K562 (cell line): ENCODE results near the gene DNAJB4. TPM values are rescaled to one million over a fixed set of nuclear protein-coding genes. Genes with fewer than 3 reads are reported as not detected.
A peak's percentile ranks its signal among the peaks of the same experiment; 100 is the strongest.

Source experiments
- ATAC-seq: fragments of 200-7000 bp; cut with Tn5 transposase; 3 replicates; pipeline ENCODE4 v1.9.1; 2020; ENCODE audit warnings: moderate library complexity
- BruUV-seq: library from RNA; stranded (reverse); fragments of 400-500 nt; replicated peaks from 2 replicates; lab custom pipeline; 2021; lab: Mats Ljungman, UMichigan
- CTCF ChIA-PET: fragments of 300-600 bp; formaldehyde crosslinking; extraction: SDS; loops from one replicate; lab custom pipeline; 2021; ENCODE audit warnings: low intra/inter-chr PET ratio; lab: Yijun Ruan, JAX
- POLR2A ChIA-PET: fragments of 300-600, 350-650 bp; sonication (Branson Sonifier 250); formaldehyde crosslinking; extraction: SDS; loops from one replicate; lab custom pipeline; 2021; ENCODE audit warnings: antibody characterized with exemption, inconsistent platforms; lab: Yijun Ruan, JAX
- DNase-seq, 4 experiments: peaks; one replicate each; pipeline versions ENCODE4 v3.0.0 to v3.0.0-alpha.2; 2011 to 2018; ENCODE audit warnings: low spot score in 3 of 4, mixed read lengths in 3 of 4; ENCODE audit errors: extremely low read depth in 1 of 4
- FAIRE-seq: peaks from 2 replicates; lab custom pipeline; 2011; peaks lifted over from hg19 to GRCh38; lab: Jason Lieb, UNC
- H2AFZ ChIP-seq: 2 replicates; pipeline ENCODE4 v1.6.0; 2011; ENCODE audit warnings: low read depth, low read length, control low read depth, inconsistent platforms
- H3K27ac ChIP-seq: fragments of 200-600 bp; 3 replicates; pipeline ENCODE4 v1.8.0; 2011; ENCODE audit warnings: low read depth, mild to moderate bottlenecking, control low read depth, inconsistent platforms, low read length, moderate library complexity, mixed read lengths; ENCODE audit errors: extremely low read depth
- H3K27me3 ChIP-seq, 2 experiments: fragments of 300-600 bp in 1 of 2; 2 replicates in 1 of 2; 3 replicates in 1 of 2; pipeline versions ENCODE4 v1.6.0 to v1.8.0; 2011; ENCODE audit warnings: inconsistent platforms in 2 of 2, low read length in 2 of 2, mild to moderate bottlenecking in 1 of 2, mixed read lengths in 1 of 2, moderate library complexity in 1 of 2; ENCODE audit not compliant: control insufficient read depth in 2 of 2, insufficient read depth in 2 of 2
- H3K36me3 ChIP-seq: fragments of 300-600 bp; 3 replicates; pipeline ENCODE4 v1.8.0; 2011; ENCODE audit warnings: mild to moderate bottlenecking, low read length, inconsistent platforms; ENCODE audit not compliant: control insufficient read depth, insufficient read depth
- H3K4me1 ChIP-seq, 2 experiments: fragments of 200-600 bp in 1 of 2; replicated peaks in 1 of 2; 2 replicates in 1 of 2; 3 replicates in 1 of 2; pipeline versions ENCODE4 v1.5.1 to v1.8.0; 2011; ENCODE audit warnings: inconsistent platforms in 2 of 2, low read length in 2 of 2, mild to moderate bottlenecking in 1 of 2, mixed read lengths in 1 of 2, moderate library complexity in 1 of 2; ENCODE audit not compliant: control insufficient read depth in 2 of 2, insufficient read depth in 2 of 2
- H3K4me2 ChIP-seq: 2 replicates; pipeline ENCODE4 v1.6.1; 2011; ENCODE audit warnings: low read length, control low read depth, inconsistent platforms, mixed read lengths; ENCODE audit not compliant: insufficient read depth
- H3K4me3 ChIP-seq: fragments of 200-600 bp; sonication (generic), shearing (Covaris generic); 2 replicates; pipeline ENCODE4 v1.5.1; 2016; ENCODE audit warnings: control low read depth, inconsistent platforms
- H3K79me2 ChIP-seq: fragments of 200-600 bp; 3 replicates; pipeline ENCODE4 v1.8.0; 2011; ENCODE audit warnings: low read length, inconsistent platforms; ENCODE audit not compliant: control insufficient read depth, insufficient read depth
- H3K9ac ChIP-seq, 2 experiments: 2 replicates each; pipeline versions ENCODE4 v1.6.0 to v1.6.1; 2011; ENCODE audit warnings: low read depth in 2 of 2, low read length in 2 of 2, control low read depth in 1 of 2, inconsistent platforms in 1 of 2, mild to moderate bottlenecking in 1 of 2, mixed read lengths in 1 of 2; ENCODE audit not compliant: insufficient read depth in 1 of 2
- H3K9me1 ChIP-seq: one replicate; pipeline ENCODE4 v1.6.0; 2011; ENCODE audit warnings: inconsistent platforms, mild to moderate bottlenecking, low read length, moderate library complexity; ENCODE audit not compliant: control insufficient read depth, insufficient read depth
- H3K9me3 ChIP-seq: replicated peaks from 2 replicates; pipeline ENCODE4 v1.5.1; 2011; ENCODE audit warnings: low read depth, low read length, inconsistent platforms; ENCODE audit not compliant: control insufficient read depth, insufficient read depth
- H4K20me1 ChIP-seq: replicated peaks from 2 replicates; pipeline ENCODE4 v1.6.1; 2011; ENCODE audit warnings: low read length, inconsistent platforms, mixed read lengths; ENCODE audit not compliant: control insufficient read depth, insufficient read depth
- ARNT ChIP-seq, 2 experiments: fragments of 450-650 bp; IDR thresholded peaks; 2 replicates each; pipeline ENCODE4 v1.6.1; 2016; ENCODE audit warnings: mild to moderate bottlenecking in 1 of 2
- FOXA3 ChIP-seq, 2 experiments: fragments of 450-650 bp in 1 of 2; sonication (generic) in 1 of 2; formaldehyde crosslinking; IDR thresholded peaks in 1 of 2; conservative IDR thresholded peaks in 1 of 2; 2 replicates each; pipeline versions ENCODE4 v1.4.0 to v1.8.0; 2020 to 2022; ENCODE audit warnings: mild to moderate bottlenecking in 2 of 2, missing genetic modification reagents in 1 of 2
- ZNF444 ChIP-seq: fragments of 250-450 bp; sonication (Bioruptor Pico); IDR thresholded peaks from 2 replicates; pipeline ENCODE4 v1.4.0; 2020; ENCODE audit warnings: mild to moderate bottlenecking, moderate library complexity
- in situ Hi-C: fragments of 300-500 bp; cut with MboI; formaldehyde crosslinking; loops from 4 replicates; pipeline ENCODE4 v1.15.0; 2018; ENCODE audit warnings: inconsistent platforms, mixed read lengths
- intact Hi-C: fragments of 100-400 bp; cut with micrococcal nuclease; formaldehyde crosslinking; loops from 2 replicates; pipeline ENCODE4 v1.14.2; 2022
- polyA plus RNA-seq, 8 experiments: library from polyadenylated mRNA; depleted of rRNA in 4 of 8; stranded (reverse) in 5 of 8; unstranded in 3 of 8; fragments of >200 nt; fragmentation: Nextera tagmentation in 2 of 8; fragmentation: Illumina TruSeq in 1 of 8; extraction: Ambion mirVana in 2 of 8; extraction: Trizol in 1 of 8; gene quantifications; 2 replicates each; pipeline versions ENCODE4 v1.2.1 to v1.2.3, GENCODE V29; 2011 to 2014; ENCODE audit warnings: inconsistent platforms in 1 of 8, missing spikeins in 1 of 8
- total RNA-seq, 7 experiments: library from RNA; depleted of rRNA in 6 of 7; stranded (reverse); fragments of >200 nt in 6 of 7; fragmentation: Illumina TruSeq in 2 of 7; extraction: Trizol in 2 of 7; gene quantifications; 2 replicates each; pipeline versions ENCODE4 v1.2.1 to v1.2.3, GENCODE V29; 2011 to 2021; ENCODE audit warnings: low replicate concordance in 1 of 7
- TF ChIP-seq, protein P1 (sequence below), 2 experiments: fragments of 450-650 bp; IDR thresholded peaks; 2 replicates each; pipeline ENCODE4 v1.6.1; 2016
- TF ChIP-seq, protein P2 (sequence below): fragments of 250-450 bp; sonication (Bioruptor Pico); IDR thresholded peaks from 2 replicates; pipeline ENCODE4 v1.5.0; 2021; ENCODE audit warnings: mild to moderate bottlenecking, borderline replicate concordance
- TF ChIP-seq, protein P3 (sequence below): fragments of 450-650 bp; IDR thresholded peaks from 2 replicates; pipeline ENCODE4 v1.6.1; 2017; ENCODE audit warnings: antibody characterized with exemption, mild to moderate bottlenecking

DNAJB4 gene
- total and polyA plus RNA-seq, 9 of the 15 experiments (the other 6 are each of a cell fraction or from before 2014, with no cell fraction given) = 8.5 to 27.7 (median 19.8) TPM

DNA sequence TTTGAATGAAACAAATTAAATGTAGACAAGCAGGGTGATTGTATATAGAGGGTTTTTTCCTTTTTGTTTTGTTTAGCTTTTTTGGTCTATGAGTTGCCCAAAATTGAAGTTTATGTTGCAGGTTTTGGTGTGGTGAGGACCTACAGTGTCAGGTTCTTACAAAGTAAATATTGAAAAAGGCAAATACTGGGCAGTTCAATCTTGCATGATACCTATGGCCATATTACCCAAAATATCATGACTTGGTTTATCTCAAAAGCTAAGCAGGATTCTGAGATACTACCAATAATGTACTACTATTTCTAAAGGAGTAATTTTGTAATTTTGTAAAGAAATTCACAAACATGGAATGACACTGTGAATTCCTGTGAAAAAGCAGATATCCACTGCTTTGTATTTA, 1.8 kb downstream of the DNAJB4 start:
- H3K9ac ChIP-seq = peak overlapping the region in 1 of 2 experiments; percentile 88; a peak in 3 of 4 replicates
- peaks cover 87% of the 10 kb centered on the region for H3K79me2 ChIP-seq
- intact Hi-C loops = loop anchor here (5.0 kb wide), 1 partner anchor 249 kb away; the partner anchor contains the start of gene USP33
- peaks cover 0 to 7% of the 10 kb centered on the region in 2 experiments; a peak in 3 of 5 replicates for H3K4me1 ChIP-seq
- ATAC-seq (peak; percentile 4), DNase-seq (peak in 1 of 4 experiments; percentile 29), FAIRE-seq (no peak)
- no peaks in the 10 kb centered on the region; the same call in 2 of the 3 replicates for H3K36me3 ChIP-seq
- H3K9me1 ChIP-seq = no peaks in the 10 kb centered on the region
- H4K20me1 ChIP-seq = peaks cover 3% of the 10 kb centered on the region; the same call in 1 of the 2 replicates
- POLR2A ChIA-PET = interaction anchor here (0.5 to 10.5 kb wide), 10 partner anchors 8 to 123 kb away, joined by 3 to 199 read pairs (median 10); partner anchors contain the start of gene FUBP1
- in situ Hi-C loops = loop anchor here (10.0 kb wide), 1 partner anchor 108 kb away; no protein-coding TSS in a partner anchor
- H3K27ac ChIP-seq = peak overlapping the region; percentile 96; the same call in 2 of the 3 replicates
- peak overlapping the region; percentile 49 for H3K4me3 ChIP-seq
- no peaks in the 10 kb centered on the region for H3K9me3 ChIP-seq
- TF ChIP-seq, protein P1, sequence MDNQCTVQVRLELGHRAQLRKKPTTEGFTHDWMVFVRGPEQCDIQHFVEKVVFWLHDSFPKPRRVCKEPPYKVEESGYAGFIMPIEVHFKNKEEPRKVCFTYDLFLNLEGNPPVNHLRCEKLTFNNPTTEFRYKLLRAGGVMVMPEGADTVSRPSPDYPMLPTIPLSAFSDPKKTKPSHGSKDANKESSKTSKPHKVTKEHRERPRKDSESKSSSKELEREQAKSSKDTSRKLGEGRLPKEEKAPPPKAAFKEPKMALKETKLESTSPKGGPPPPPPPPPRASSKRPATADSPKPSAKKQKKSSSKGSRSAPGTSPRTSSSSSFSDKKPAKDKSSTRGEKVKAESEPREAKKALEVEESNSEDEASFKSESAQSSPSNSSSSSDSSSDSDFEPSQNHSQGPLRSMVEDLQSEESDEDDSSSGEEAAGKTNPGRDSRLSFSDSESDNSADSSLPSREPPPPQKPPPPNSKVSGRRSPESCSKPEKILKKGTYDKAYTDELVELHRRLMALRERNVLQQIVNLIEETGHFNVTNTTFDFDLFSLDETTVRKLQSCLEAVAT (IDR thresholded peaks at IDR 0.05) = peak; percentile 26 to 33; a peak in 2 of 4 replicates
- TF ChIP-seq FOXA3 (CRISPR knock-in tag; conservative IDR thresholded peaks at IDR 0.05 in 1 of 2, IDR thresholded peaks at IDR 0.05 in 1 of 2) = peak in 1 of 2 experiments; percentile 45; a peak in 1 of 4 replicates
- no peak for TF ChIP-seq ARNT (IDR thresholded peaks at IDR 0.05)
- TF ChIP-seq ZNF444 (CRISPR knock-in tag) = no peak
- TF ChIP-seq, protein P2, sequence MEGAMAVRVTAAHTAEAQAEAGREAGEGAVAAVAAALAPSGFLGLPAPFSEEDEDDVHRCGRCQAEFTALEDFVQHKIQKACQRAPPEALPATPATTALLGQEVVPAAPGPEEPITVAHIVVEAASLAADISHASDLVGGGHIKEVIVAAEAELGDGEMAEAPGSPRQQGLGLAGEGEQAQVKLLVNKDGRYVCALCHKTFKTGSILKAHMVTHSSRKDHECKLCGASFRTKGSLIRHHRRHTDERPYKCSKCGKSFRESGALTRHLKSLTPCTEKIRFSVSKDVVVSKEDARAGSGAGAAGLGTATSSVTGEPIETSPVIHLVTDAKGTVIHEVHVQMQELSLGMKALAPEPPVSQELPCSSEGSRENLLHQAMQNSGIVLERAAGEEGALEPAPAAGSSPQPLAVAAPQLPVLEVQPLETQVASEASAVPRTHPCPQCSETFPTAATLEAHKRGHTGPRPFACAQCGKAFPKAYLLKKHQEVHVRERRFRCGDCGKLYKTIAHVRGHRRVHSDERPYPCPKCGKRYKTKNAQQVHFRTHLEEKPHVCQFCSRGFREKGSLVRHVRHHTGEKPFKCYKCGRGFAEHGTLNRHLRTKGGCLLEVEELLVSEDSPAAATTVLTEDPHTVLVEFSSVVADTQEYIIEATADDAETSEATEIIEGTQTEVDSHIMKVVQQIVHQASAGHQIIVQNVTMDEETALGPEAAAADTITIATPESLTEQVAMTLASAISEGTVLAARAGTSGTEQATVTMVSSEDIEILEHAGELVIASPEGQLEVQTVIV = 0 out of 2 replicates have a peak, but pooled peaks have one; percentile 22
- TF ChIP-seq, protein P3, sequence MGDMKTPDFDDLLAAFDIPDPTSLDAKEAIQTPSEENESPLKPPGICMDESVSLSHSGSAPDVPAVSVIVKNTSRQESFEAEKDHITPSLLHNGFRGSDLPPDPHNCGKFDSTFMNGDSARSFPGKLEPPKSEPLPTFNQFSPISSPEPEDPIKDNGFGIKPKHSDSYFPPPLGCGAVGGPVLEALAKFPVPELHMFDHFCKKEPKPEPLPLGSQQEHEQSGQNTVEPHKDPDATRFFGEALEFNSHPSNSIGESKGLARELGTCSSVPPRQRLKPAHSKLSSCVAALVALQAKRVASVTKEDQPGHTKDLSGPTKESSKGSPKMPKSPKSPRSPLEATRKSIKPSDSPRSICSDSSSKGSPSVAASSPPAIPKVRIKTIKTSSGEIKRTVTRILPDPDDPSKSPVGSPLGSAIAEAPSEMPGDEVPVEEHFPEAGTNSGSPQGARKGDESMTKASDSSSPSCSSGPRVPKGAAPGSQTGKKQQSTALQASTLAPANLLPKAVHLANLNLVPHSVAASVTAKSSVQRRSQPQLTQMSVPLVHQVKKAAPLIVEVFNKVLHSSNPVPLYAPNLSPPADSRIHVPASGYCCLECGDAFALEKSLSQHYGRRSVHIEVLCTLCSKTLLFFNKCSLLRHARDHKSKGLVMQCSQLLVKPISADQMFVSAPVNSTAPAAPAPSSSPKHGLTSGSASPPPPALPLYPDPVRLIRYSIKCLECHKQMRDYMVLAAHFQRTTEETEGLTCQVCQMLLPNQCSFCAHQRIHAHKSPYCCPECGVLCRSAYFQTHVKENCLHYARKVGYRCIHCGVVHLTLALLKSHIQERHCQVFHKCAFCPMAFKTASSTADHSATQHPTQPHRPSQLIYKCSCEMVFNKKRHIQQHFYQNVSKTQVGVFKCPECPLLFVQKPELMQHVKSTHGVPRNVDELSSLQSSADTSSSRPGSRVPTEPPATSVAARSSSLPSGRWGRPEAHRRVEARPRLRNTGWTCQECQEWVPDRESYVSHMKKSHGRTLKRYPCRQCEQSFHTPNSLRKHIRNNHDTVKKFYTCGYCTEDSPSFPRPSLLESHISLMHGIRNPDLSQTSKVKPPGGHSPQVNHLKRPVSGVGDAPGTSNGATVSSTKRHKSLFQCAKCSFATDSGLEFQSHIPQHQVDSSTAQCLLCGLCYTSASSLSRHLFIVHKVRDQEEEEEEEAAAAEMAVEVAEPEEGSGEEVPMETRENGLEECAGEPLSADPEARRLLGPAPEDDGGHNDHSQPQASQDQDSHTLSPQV = 0 out of 2 replicates have a peak, but pooled peaks have one; percentile 20
- CTCF ChIA-PET = no interaction called here
- H2AFZ ChIP-seq = no peak overlapping the region
- H3K4me2 ChIP-seq = peak overlapping the region; percentile 79; the same call in 1 of the 2 replicates
- H3K27me3 ChIP-seq = no peaks in the 10 kb centered on the region
- no TSS peak for BruUV-seq
